IMR-90 (cell line): ENCODE data around the gene EFEMP2. TPM values are rescaled to one million over a fixed set of nuclear protein-coding genes. Genes with fewer than 3 reads are reported as not detected.

Source experiments
- ATAC-seq: fragments of 200-7000 bp; cut with Tn5 transposase; 2 replicates; pipeline ENCODE4 v1.9.1; 2020; ENCODE audit warnings: low read depth, mild to moderate bottlenecking, moderate library complexity
- BruUV-seq: library from RNA; stranded (reverse); fragments of 400-500 nt; replicated peaks from 2 replicates; lab custom pipeline; 2021; lab: Mats Ljungman, UMichigan
- CTCF ChIA-PET: fragments of 300-600 bp; formaldehyde crosslinking; extraction: SDS; loops from one replicate; lab custom pipeline; 2021; ENCODE audit warnings: antibody characterized with exemption; lab: Yijun Ruan, JAX
- POLR2A ChIA-PET: fragments of 300-600 bp; sonication (Branson Sonifier 250); formaldehyde crosslinking; loops from one replicate; lab custom pipeline; 2022; ENCODE audit warnings: antibody characterized with exemption; ENCODE audit not compliant: unreplicated experiment; lab: Charles Lee
- DNase-seq: peaks from one replicate; pipeline ENCODE4 v3.0.0; 2013
- H2AFZ ChIP-seq: replicated peaks from 2 replicates; pipeline ENCODE3; 2013; ENCODE audit warnings: low read length, mild to moderate bottlenecking; ENCODE audit not compliant: poor library complexity
- H2AK5ac ChIP-seq: 2 replicates; pipeline ENCODE4 v1.6.1; 2013; ENCODE audit warnings: low read depth, low read length, inconsistent platforms
- H2AK9ac ChIP-seq: replicated peaks from 2 replicates; pipeline ENCODE3; 2013; ENCODE audit warnings: mild to moderate bottlenecking, low read depth, low read length, moderate library complexity; ENCODE audit not compliant: poor library complexity
- H2BK120ac ChIP-seq: 2 replicates; pipeline ENCODE4 v1.6.1; 2013; ENCODE audit warnings: low read depth, low read length, inconsistent platforms
- H2BK15ac ChIP-seq: 3 replicates; pipeline ENCODE4 v1.6.1; 2013; ENCODE audit warnings: low read depth, low read length, inconsistent platforms
- H2BK20ac ChIP-seq: 2 replicates; pipeline ENCODE4 v1.6.1; 2013; ENCODE audit warnings: low read depth, mild to moderate bottlenecking, inconsistent platforms, low read length, moderate library complexity
- H2BK5ac ChIP-seq: 2 replicates; pipeline ENCODE4 v1.6.1; 2013; ENCODE audit warnings: mild to moderate bottlenecking, low read depth, low read length, inconsistent platforms; ENCODE audit not compliant: poor library complexity, severe bottlenecking
- H3K14ac ChIP-seq: replicated peaks from 2 replicates; pipeline ENCODE4 v1.6.1; 2013; ENCODE audit warnings: low read depth, low read length, inconsistent platforms
- H3K18ac ChIP-seq: 2 replicates; pipeline ENCODE4 v1.6.1; 2013; ENCODE audit warnings: low read depth, low read length, control low read depth
- H3K23ac ChIP-seq: 2 replicates; pipeline ENCODE4 v1.6.1; 2013; ENCODE audit warnings: low read depth, low read length, inconsistent platforms
- H3K27ac ChIP-seq: 2 replicates; pipeline ENCODE4 v1.5.1; 2013; ENCODE audit warnings: mild to moderate bottlenecking, control low read depth, low read length; ENCODE audit not compliant: insufficient read depth
- H3K27me3 ChIP-seq: 2 replicates; pipeline ENCODE4 v1.6.1; 2013; ENCODE audit warnings: low read length; ENCODE audit not compliant: control insufficient read depth, insufficient read depth
- H3K36me3 ChIP-seq: 2 replicates; pipeline ENCODE4 v1.6.1; 2013; ENCODE audit warnings: low read length, mixed read lengths; ENCODE audit not compliant: control insufficient read depth, insufficient read depth
- H3K4ac ChIP-seq: 2 replicates; pipeline ENCODE4 v1.6.1; 2013; ENCODE audit warnings: low read depth, low read length, inconsistent platforms
- H3K4me1 ChIP-seq: 2 replicates; pipeline ENCODE4 v1.6.1; 2013; ENCODE audit warnings: low read length, mixed read lengths; ENCODE audit not compliant: control insufficient read depth, insufficient read depth
- H3K4me2 ChIP-seq: 2 replicates; pipeline ENCODE4 v1.6.1; 2013; ENCODE audit warnings: low read depth, mild to moderate bottlenecking, control low read depth, low read length, moderate library complexity
- H3K4me3 ChIP-seq: 2 replicates; pipeline ENCODE4 v1.5.1; 2013; ENCODE audit warnings: low read depth, mild to moderate bottlenecking, control low read depth, low read length, moderate library complexity; ENCODE audit not compliant: insufficient read depth
- H3K56ac ChIP-seq: 2 replicates; pipeline ENCODE4 v1.6.1; 2013; ENCODE audit warnings: low read length, inconsistent platforms; ENCODE audit not compliant: insufficient read depth; ENCODE audit errors: extremely low read depth
- H3K79me1 ChIP-seq, 2 experiments: 2 replicates each; pipeline ENCODE4 v1.6.1; 2013; ENCODE audit warnings: low read length in 2 of 2, inconsistent platforms in 1 of 2, low read depth in 1 of 2
- H3K9ac ChIP-seq: 2 replicates; pipeline ENCODE4 v1.6.1; 2013; ENCODE audit warnings: low read depth, low read length, control low read depth
- H3K9me1 ChIP-seq: 2 replicates; pipeline ENCODE4 v1.6.1; 2013; ENCODE audit warnings: low read length, inconsistent platforms; ENCODE audit not compliant: insufficient read depth
- H3K9me3 ChIP-seq: 2 replicates; pipeline ENCODE4 v1.6.1; 2013; ENCODE audit warnings: low read length; ENCODE audit not compliant: control insufficient read depth, insufficient read depth
- H4K20me1 ChIP-seq: 2 replicates; pipeline ENCODE4 v1.6.1; 2013; ENCODE audit warnings: low read length, inconsistent platforms; ENCODE audit not compliant: insufficient read depth
- H4K5ac ChIP-seq: 2 replicates; pipeline ENCODE4 v1.6.1; 2013; ENCODE audit warnings: mild to moderate bottlenecking, low read depth, low read length, control low read depth
- H4K8ac ChIP-seq, 2 experiments: 2 replicates each; pipeline ENCODE4 v1.6.1; 2013; ENCODE audit warnings: low read depth in 2 of 2, low read length in 2 of 2, control low read depth in 1 of 2, inconsistent platforms in 1 of 2
- H4K91ac ChIP-seq: 2 replicates; pipeline ENCODE4 v1.6.1; 2013; ENCODE audit warnings: low read depth, low read length, inconsistent platforms; ENCODE audit not compliant: insufficient read depth
- FOS ChIP-seq: fragments of 150-350 bp; IDR thresholded peaks from 2 replicates; pipeline ENCODE4 v1.6.1; 2016; ENCODE audit warnings: low read depth, low read length
- MAFK ChIP-seq: IDR thresholded peaks from 2 replicates; pipeline ENCODE4 v1.6.1; 2012; ENCODE audit warnings: low read depth, low read length, improper control_type of control experiment
- MAZ ChIP-seq: IDR thresholded peaks from 2 replicates; pipeline ENCODE4 v1.6.1; 2012; ENCODE audit warnings: low read depth, mild to moderate bottlenecking, low read length, improper control_type of control experiment, moderate library complexity, borderline replicate concordance
- MXI1 ChIP-seq: IDR thresholded peaks from 2 replicates; pipeline ENCODE4 v1.6.1; 2012; ENCODE audit warnings: low read depth, mild to moderate bottlenecking, low read length, moderate library complexity, borderline replicate concordance
- NFE2L2 ChIP-seq: fragments of 150-350 bp; IDR thresholded peaks from 2 replicates; pipeline ENCODE4 v1.6.1; 2016; ENCODE audit warnings: low read depth, mild to moderate bottlenecking, low read length
- POLR2A ChIP-seq: IDR thresholded peaks from 2 replicates; pipeline ENCODE4 v1.6.1; 2012; ENCODE audit warnings: mild to moderate bottlenecking, low read depth, low read length
- RAD21 ChIP-seq: IDR thresholded peaks from 2 replicates; pipeline ENCODE4 v1.6.1; 2012; ENCODE audit warnings: low read length, improper control_type of control experiment
- RCOR1 ChIP-seq: IDR thresholded peaks from 2 replicates; pipeline ENCODE4 v1.6.1; 2012; ENCODE audit warnings: mild to moderate bottlenecking, low read length, improper control_type of control experiment; ENCODE audit not compliant: insufficient replicate concordance
- USF2 ChIP-seq: fragments of 150-350 bp; IDR thresholded peaks from 2 replicates; pipeline ENCODE4 v1.6.1; 2017; ENCODE audit warnings: mild to moderate bottlenecking, antibody characterized with exemption, low read length, low read depth
- WGBS, 2 experiments: methylation state at CpG; one replicate each; pipeline versions ENCODE4 v1.1.5 to v1.1.7; 2013; ENCODE audit warnings: missing lambda C conversion rate in 2 of 2; ENCODE audit not compliant: insufficient read length in 1 of 2; ENCODE audit errors: extremely low coverage in 2 of 2; 5-methylcytosine and 5-hydroxymethylcytosine counted together
- dilution Hi-C: fragments of 300-500 bp; cut with HindIII; formaldehyde crosslinking; loops from one replicate; pipeline ENCODE4 v1.14.3; 2018; ENCODE audit warnings: low sequenced_read_pairs; ENCODE audit not compliant: unreplicated experiment
- in situ Hi-C: fragments of 300-500 bp; cut with MboI; formaldehyde crosslinking; loops from 3 replicates; pipeline ENCODE4 v1.14.3; 2019; ENCODE audit warnings: low sequenced_read_pairs, inconsistent platforms, mixed read lengths
- intact Hi-C: fragments of 100-400 bp; cut with micrococcal nuclease; formaldehyde crosslinking; loops from 2 replicates; pipeline ENCODE4 v1.10.0; 2022
- polyA plus RNA-seq, 3 experiments: library from polyadenylated mRNA; depleted of rRNA; stranded (reverse); fragments of >200 nt; gene quantifications; 2 replicates each; pipeline ENCODE4 v1.2.3, GENCODE V29; 2012; ENCODE audit warnings: low replicate concordance in 1 of 3
- total RNA-seq: library from RNA; depleted of rRNA; stranded (reverse); fragments of >200 nt; gene quantifications from 2 replicates; pipeline ENCODE4 v1.2.3, GENCODE V29; 2012
- TF ChIP-seq, protein P1 (sequence below): conservative IDR thresholded peaks from 2 replicates; pipeline ENCODE4 v1.5.1; 2012; ENCODE audit warnings: mild to moderate bottlenecking, low read depth, low read length, improper control_type of control experiment

EFEMP2 gene
- total and polyA plus RNA-seq, 2 of the 4 experiments (the other 2 are of a cell fraction): 62.7 to 431 TPM

- TF ChIP-seq RCOR1: no peak
- TF ChIP-seq RAD21: peak; percentile 28; the same call in 1 of the 2 replicates
- no peak for TF ChIP-seq FOS
These were observed 42.7 kb upstream of the EFEMP2 start (continued) for GRCh38 chr11:65915101-65915820.

- peak overlapping the region; percentile 85 for H3K18ac ChIP-seq
- H4K20me1 ChIP-seq: no peaks in the 10 kb centered on the region
- peak overlapping the region; percentile 21 for H3K56ac ChIP-seq
- CTCF ChIA-PET: no interaction called here
- H2BK20ac ChIP-seq: peak overlapping the region; percentile 93
- in situ Hi-C loops: no loop called here
- H2BK5ac ChIP-seq: peak overlapping the region; percentile 100
- no peaks in the 10 kb centered on the region for H3K27me3 ChIP-seq
- dilution Hi-C loops: no loop called here
- H3K9me1 ChIP-seq: peaks cover 40% of the 10 kb centered on the region
- no peak for TF ChIP-seq MXI1
- peak; percentile 79; the same call in 1 of the 2 replicates for TF ChIP-seq FOS
- peak; percentile 67 for TF ChIP-seq NFE2L2
- peak; percentile 78 for TF ChIP-seq MAFK
- TF ChIP-seq USF2: no peak
- peak; percentile 47; the same call in 1 of the 2 replicates for TF ChIP-seq POLR2A
- TF ChIP-seq MAZ: peak; percentile 92
- TF ChIP-seq, protein P1, sequence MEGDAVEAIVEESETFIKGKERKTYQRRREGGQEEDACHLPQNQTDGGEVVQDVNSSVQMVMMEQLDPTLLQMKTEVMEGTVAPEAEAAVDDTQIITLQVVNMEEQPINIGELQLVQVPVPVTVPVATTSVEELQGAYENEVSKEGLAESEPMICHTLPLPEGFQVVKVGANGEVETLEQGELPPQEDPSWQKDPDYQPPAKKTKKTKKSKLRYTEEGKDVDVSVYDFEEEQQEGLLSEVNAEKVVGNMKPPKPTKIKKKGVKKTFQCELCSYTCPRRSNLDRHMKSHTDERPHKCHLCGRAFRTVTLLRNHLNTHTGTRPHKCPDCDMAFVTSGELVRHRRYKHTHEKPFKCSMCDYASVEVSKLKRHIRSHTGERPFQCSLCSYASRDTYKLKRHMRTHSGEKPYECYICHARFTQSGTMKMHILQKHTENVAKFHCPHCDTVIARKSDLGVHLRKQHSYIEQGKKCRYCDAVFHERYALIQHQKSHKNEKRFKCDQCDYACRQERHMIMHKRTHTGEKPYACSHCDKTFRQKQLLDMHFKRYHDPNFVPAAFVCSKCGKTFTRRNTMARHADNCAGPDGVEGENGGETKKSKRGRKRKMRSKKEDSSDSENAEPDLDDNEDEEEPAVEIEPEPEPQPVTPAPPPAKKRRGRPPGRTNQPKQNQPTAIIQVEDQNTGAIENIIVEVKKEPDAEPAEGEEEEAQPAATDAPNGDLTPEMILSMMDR: no peak
- peaks cover 52% of the 10 kb centered on the region for H3K4me1 ChIP-seq
- H2BK120ac ChIP-seq: peak overlapping the region; percentile 100
- no peak overlapping the region for H3K4me3 ChIP-seq
- H3K9ac ChIP-seq: peak overlapping the region; percentile 65
- no TSS peak for BruUV-seq
- peak overlapping the region; percentile 90 for H3K23ac ChIP-seq
- WGBS, 2 experiments: 13% methylated on average over 2 of the region's 4 CpGs; no CpG with 5 or more reads in 1 of the 2 experiments
- peak overlapping the region; percentile 98 for H2AK5ac ChIP-seq
- H4K91ac ChIP-seq: peak overlapping the region; percentile 99
- H2AK9ac ChIP-seq: peak overlapping the region; percentile 98
- POLR2A ChIA-PET: interaction anchor here (0.6 to 1.7 kb wide), 3 partner anchors 10 to 22 kb away, joined by 3 to 6 read pairs (median 4); partner anchors contain the start of gene CCDC85B
- H4K8ac ChIP-seq: peak overlapping the region; percentile 99
- no peak overlapping the region; the same call in 1 of the 2 replicates for H3K4me2 ChIP-seq
- ATAC-seq (no peak), DNase-seq (peak; percentile 91)
- H3K36me3 ChIP-seq: peaks cover 11% of the 10 kb centered on the region
- H3K27ac ChIP-seq: peak overlapping the region; percentile 88
- peaks cover 23 to 81% of the 10 kb centered on the region in 2 experiments; a peak in 3 of 4 replicates for H3K79me1 ChIP-seq
- peak overlapping the region; percentile 76 for H2AFZ ChIP-seq
- no peaks in the 10 kb centered on the region for H3K9me3 ChIP-seq
- H3K14ac ChIP-seq: peak overlapping the region; percentile 97
- peak overlapping the region; percentile 91; the same call in 1 of the 2 replicates for H4K5ac ChIP-seq
- peak overlapping the region; percentile 100 for H2BK15ac ChIP-seq
- H3K4ac ChIP-seq: peak overlapping the region; percentile 100
- intact Hi-C loops: no loop called here
These were observed 40.2 kb upstream of the EFEMP2 start for GRCh38 chr11:65912845-65913244.
